Kidney (tissue), 14 donors: ENCODE results near the gene ZNF827. TPM values are rescaled to one million over a fixed set of nuclear protein-coding genes. Genes with fewer than 3 reads are reported as not detected.

ENCODE experiments used
- DNase-seq, 5 donors: peaks; one replicate each; pipeline ENCODE4 v3.0.0-alpha.2; 2013 to 2020
- FAIRE-seq: peaks from 2 replicates; lab custom pipeline; 2012; peaks lifted over from hg19 to GRCh38; lab: Jason Lieb, UNC
- H3K27ac ChIP-seq, 2 donors: one replicate each; pipeline ENCODE4 v1.7.0; 2013; ENCODE audit warnings: low read depth in 2 of 2, low read length in 2 of 2, inconsistent platforms in 1 of 2
- H3K27me3 ChIP-seq: one replicate; pipeline ENCODE4 v1.7.1; 2013; ENCODE audit warnings: low read length, inconsistent platforms; ENCODE audit not compliant: control insufficient read depth, insufficient read depth
- H3K36me3 ChIP-seq, 3 donors: one replicate each; pipeline versions ENCODE4 v1.7.0 to v1.7.1; 2013; ENCODE audit warnings: low read length in 3 of 3, control low read depth in 1 of 3, inconsistent platforms in 1 of 3; ENCODE audit not compliant: insufficient read depth in 3 of 3, control insufficient read depth in 2 of 3
- H3K4me1 ChIP-seq, 3 donors: one replicate each; pipeline versions ENCODE4 v1.7.0 to v1.7.1; 2013; ENCODE audit warnings: low read length in 3 of 3, inconsistent platforms in 1 of 3, low read depth in 1 of 3; ENCODE audit not compliant: control insufficient read depth in 2 of 3, insufficient read depth in 2 of 3
- H3K4me3 ChIP-seq, 3 donors: one replicate each; pipeline versions ENCODE4 v1.7.0 to v1.8.1; 2013; ENCODE audit warnings: low read length in 3 of 3, control low read depth in 1 of 3, inconsistent platforms in 1 of 3
- H3K9ac ChIP-seq, 3 donors: one replicate each; pipeline versions ENCODE4 v1.7.0 to v1.7.1; 2013; ENCODE audit warnings: low read length in 3 of 3, control low read depth in 1 of 3, inconsistent platforms in 1 of 3
- H3K9me3 ChIP-seq, 3 donors: one replicate each; pipeline versions ENCODE4 v1.7.0 to v1.7.1; 2013; ENCODE audit warnings: low read length in 3 of 3, control low read depth in 1 of 3, inconsistent platforms in 1 of 3; ENCODE audit not compliant: control insufficient read depth in 2 of 3, insufficient read depth in 1 of 3
- intact Hi-C: fragments of 100-400 bp; cut with DNase I; formaldehyde crosslinking; loops from one replicate; pipeline ENCODE4 v1.11.1; 2022
- polyA plus RNA-seq: library from polyadenylated mRNA; stranded (reverse); fragments of 350-450 nt; fragmentation: Illumina TruSeq; extraction: RNeasy Lipid Tissue Mini Kit (QIAGEN cat#74804); gene quantifications from one replicate; pipeline ENCODE4 v1.2.3, GENCODE V29; 2014; ENCODE audit warnings: low read depth, low replicate concordance; ENCODE audit not compliant: insufficient read depth
- total RNA-seq: library from RNA; stranded (reverse); fragmentation: NEBNext Ultra II Directional; extraction: Animal tissue kit (Norgen Biotek cat#: 25700); gene quantifications from one replicate; pipeline ENCODE4 v1.2.1, GENCODE V29; 2021
- TF ChIP-seq, protein P1 (sequence below): IDR thresholded peaks from 3 replicates; pipeline ENCODE4 v1.5.1; 2012; ENCODE audit warnings: mild to moderate bottlenecking, moderate library complexity, borderline replicate concordance; ENCODE audit not compliant: insufficient read depth; ENCODE audit errors: extremely low read depth
- donor health status: control.
- donor health status: control.
- donor health status: control.
- donor health status: control.
- donor health status: control.
- donor health status: DM: yes; HTN: yes; CAD: no.
- donor health status: Normal renal cell carcinoma (clear cell type).

The ZNF827 gene
- total and polyA plus RNA-seq, 2 donors from 2014 or later = 3.5 to 22.6 TPM

DNA sequence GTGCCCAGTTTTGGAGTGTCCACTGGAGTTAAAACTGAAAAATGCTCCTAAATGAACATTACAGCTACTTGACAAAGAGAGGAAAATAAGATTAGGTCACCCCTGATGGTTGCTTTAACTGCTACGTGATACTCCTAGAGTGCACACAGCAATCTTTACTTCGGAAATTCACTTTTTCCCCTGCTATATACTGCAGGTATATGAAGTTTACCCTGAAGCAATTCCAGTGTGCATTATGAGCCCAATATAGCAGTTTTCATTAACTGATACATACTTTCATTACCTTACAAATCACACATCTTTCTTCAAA, 773 bp upstream of the ZNF827 start:
- intact Hi-C loops = no loop called here
- TF ChIP-seq, protein P1, sequence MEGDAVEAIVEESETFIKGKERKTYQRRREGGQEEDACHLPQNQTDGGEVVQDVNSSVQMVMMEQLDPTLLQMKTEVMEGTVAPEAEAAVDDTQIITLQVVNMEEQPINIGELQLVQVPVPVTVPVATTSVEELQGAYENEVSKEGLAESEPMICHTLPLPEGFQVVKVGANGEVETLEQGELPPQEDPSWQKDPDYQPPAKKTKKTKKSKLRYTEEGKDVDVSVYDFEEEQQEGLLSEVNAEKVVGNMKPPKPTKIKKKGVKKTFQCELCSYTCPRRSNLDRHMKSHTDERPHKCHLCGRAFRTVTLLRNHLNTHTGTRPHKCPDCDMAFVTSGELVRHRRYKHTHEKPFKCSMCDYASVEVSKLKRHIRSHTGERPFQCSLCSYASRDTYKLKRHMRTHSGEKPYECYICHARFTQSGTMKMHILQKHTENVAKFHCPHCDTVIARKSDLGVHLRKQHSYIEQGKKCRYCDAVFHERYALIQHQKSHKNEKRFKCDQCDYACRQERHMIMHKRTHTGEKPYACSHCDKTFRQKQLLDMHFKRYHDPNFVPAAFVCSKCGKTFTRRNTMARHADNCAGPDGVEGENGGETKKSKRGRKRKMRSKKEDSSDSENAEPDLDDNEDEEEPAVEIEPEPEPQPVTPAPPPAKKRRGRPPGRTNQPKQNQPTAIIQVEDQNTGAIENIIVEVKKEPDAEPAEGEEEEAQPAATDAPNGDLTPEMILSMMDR = no peak
- Histone ChIP-seq H3K36me3 (no peaks in the 10 kb centered on the region), H3K9me3 (no peaks in the 10 kb centered on the region), H3K4me3 (peak overlapping the region in 1 of 3 donors; percentile 91), H3K4me1 (peaks cover 3 to 11% (median 7%) of the 10 kb centered on the region in 3 donors), H3K27me3 (no peaks in the 10 kb centered on the region), H3K27ac (no peak overlapping the region), H3K9ac (no peak overlapping the region)
- FAIRE-seq (no peak), DNase-seq (peak in 2 of 5 donors; percentile 48 to 71)

DNA sequence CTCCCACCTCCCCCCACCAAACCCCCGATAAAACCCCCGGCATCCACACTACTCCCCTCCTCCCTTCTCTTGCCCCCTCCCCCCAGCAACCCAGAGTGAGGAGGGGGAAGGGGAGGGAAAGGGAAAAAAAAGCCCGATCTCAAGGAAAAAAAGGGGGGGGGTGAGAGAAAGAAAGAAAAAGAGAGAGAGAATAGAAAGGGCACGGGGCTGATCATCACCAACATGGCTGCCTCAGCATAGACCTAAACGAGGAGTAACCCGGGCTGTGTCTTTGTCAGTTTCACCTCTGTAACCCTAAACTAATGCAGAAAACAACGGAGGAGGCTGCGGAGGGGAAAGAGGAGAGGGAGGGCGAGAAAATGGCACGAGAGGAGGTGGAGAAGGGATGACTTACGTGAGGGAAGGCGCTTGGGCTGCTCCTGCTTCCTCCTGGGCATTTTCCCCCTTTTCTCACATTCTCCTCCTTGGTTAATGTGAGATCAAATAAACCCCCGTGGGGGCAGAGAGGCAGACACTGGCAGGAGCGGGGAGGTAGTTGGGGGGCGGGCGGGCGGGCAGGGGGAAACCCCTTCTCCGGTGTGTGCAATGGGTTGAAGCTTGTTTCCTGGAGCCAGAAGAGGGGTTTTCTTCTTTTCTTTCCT, 532 bp downstream of the ZNF827 start:
- peaks cover 3 to 24% (median 9%) of the 10 kb centered on the region in 3 donors for H3K4me1 ChIP-seq
- no peaks in the 10 kb centered on the region for H3K9me3 ChIP-seq
- H3K27ac ChIP-seq = peak overlapping the region; percentile 87 to 93
- intact Hi-C loops = no loop called here
- H3K9ac ChIP-seq = peak overlapping the region; percentile 93 to 96 (median 94)
- peak overlapping the region; percentile 91 to 99 (median 98) for H3K4me3 ChIP-seq
- TF ChIP-seq, protein P1 = no peak
- H3K36me3 ChIP-seq = no peaks in the 10 kb centered on the region
- DNase-seq = peak in 4 of 5 donors; percentile 48 to 83 (median 80)
- no peaks in the 10 kb centered on the region for H3K27me3 ChIP-seq
- FAIRE-seq = no peak

DNA sequence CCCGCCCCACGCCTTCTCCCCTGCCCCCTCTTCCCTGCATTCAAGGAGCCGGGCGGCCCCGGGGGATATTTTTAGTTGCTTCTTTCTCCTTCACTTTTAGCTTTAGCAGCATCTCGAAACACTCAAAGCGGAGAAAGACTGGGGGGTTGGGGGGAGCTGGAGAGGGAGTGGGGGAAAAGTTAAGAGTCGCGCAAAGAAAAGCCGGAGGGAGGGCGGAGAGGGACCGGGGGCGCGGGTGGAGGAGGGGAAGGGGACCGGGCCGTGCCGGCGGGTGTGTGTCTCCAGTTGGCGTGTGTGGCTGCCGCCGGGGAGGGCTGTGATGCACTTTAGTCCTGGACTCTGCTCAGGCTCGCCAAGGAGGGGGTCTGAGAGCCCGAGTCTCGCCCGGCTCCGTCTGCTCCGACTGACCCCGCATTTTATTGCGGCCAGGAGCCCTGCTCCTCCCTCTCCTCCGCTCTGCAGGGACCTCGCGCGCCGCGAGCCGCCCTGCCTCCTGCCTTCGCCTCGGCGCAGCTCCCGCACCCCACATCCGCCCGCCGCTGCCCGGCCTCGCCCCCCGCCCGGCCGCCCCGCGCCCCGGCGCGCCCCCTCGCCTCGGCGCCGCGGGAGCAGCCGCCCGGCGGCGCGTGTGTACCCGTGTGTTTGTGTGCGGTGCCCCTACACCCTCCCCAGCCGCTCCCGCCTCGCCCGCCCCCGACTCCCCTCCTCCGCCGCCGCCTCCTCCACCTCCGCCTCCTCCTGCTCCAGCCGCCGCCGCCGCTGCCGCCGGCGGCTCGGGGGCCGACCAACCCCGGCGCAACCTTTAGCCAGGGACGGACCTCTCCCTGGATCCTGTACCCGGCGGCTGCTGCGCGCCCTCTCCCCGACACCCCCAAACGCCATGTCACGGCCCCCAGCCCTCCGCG, 1.4 kb downstream of the ZNF827 start:
- Histone ChIP-seq H3K4me3 (peak overlapping the region; percentile 54 to 91 (median 58)), H3K9me3 (no peaks in the 10 kb centered on the region), H3K9ac (peak overlapping the region; percentile 46 to 93 (median 65)), H3K4me1 (peaks cover 3 to 28% (median 9%) of the 10 kb centered on the region in 3 donors), H3K36me3 (no peaks in the 10 kb centered on the region), H3K27ac (peak overlapping the region; percentile 95 to 98), H3K27me3 (no peaks in the 10 kb centered on the region)
- FAIRE-seq (no peak), DNase-seq (peak; percentile 77 to 94 (median 89))
- TF ChIP-seq, protein P1 = no peak
- intact Hi-C loops = no loop called here
